ENCODE measurements around the gene LEMD3.

The LEMD3 gene

GRCh38 chr12:65208964-65209654 is 39.7 kb downstream of the LEMD3 start:
- no peak for DNase-seq

- no peak for DNase-seq
Observed at GRCh38 chr12:65209655-65210043, 40.3 kb downstream of the LEMD3 start.

- DNase-seq: no peak
Observed at GRCh38 chr12:65217086-65217485, 47.7 kb downstream of the LEMD3 start.

GRCh38 chr12:65220761-65221160 is 51.4 kb downstream of the LEMD3 start:
- no peak for DNase-seq

- DNase-seq: no peak
Observed at GRCh38 chr12:65229441-65229840, 60.1 kb downstream of the LEMD3 start.

GRCh38 chr12:65232476-65233077 is 63.2 kb downstream of the LEMD3 start:
- no peak for DNase-seq

- DNase-seq: no peak
Observed at GRCh38 chr12:65237153-65237552, 67.8 kb downstream of the LEMD3 start.

- no peak for DNase-seq
Observed at GRCh38 chr12:65238609-65239008, 69.2 kb downstream of the LEMD3 start.

- no peak for DNase-seq
Observed at GRCh38 chr12:65248656-65249633, 79.6 kb downstream of the LEMD3 start.

- DNase-seq: no peak
Observed at GRCh38 chr12:65252515-65252914, 83.1 kb downstream of the LEMD3 start.

GRCh38 chr12:65257986-65258385 is 88.6 kb downstream of the LEMD3 start:
- no peak for DNase-seq

GRCh38 chr12:65259501-65259900 is 90.1 kb downstream of the LEMD3 start:
- DNase-seq: no peak

- no peak for DNase-seq
Observed at GRCh38 chr12:65263777-65264176, 94.4 kb downstream of the LEMD3 start.

- DNase-seq: no peak
Observed at GRCh38 chr12:65266408-65266807, 97.0 kb downstream of the LEMD3 start.

GRCh38 chr12:65269603-65270002 is 100.2 kb downstream of the LEMD3 start:
- no peak for DNase-seq

- no peak for DNase-seq
Observed at GRCh38 chr12:65274602-65275272, 105.4 kb downstream of the LEMD3 start.

- no peak for DNase-seq
Observed at GRCh38 chr12:65275627-65276026, 106.2 kb downstream of the LEMD3 start.

- DNase-seq: no peak
Observed at GRCh38 chr12:65276916-65277530, 107.6 kb downstream of the LEMD3 start.

- no peak for DNase-seq
Observed at GRCh38 chr12:65277994-65278575, 108.7 kb downstream of the LEMD3 start.

- no peak for DNase-seq
Observed at GRCh38 chr12:65278576-65279368, 109.4 kb downstream of the LEMD3 start, which contains the start of gene MSRB3. MSRB3 (plus strand) TSS chr12:65278683; CDS start chr12:65308580, 29,897 bp downstream.

All from DMS79 (cell line).